Skin epidermis (tissue), 12 donors: ENCODE results near the gene LZTR1.

Experiments used
- H3K27ac ChIP-seq, 21 experiments: fragments of 200-600 bp; sonication (generic) in 11 of 21; one replicate each; pipeline ENCODE4 v1.5.0; 2020; ENCODE audit warnings: mild to moderate bottlenecking in 3 of 21, inconsistent platforms in 2 of 21, moderate library complexity in 2 of 21
- H3K4me3 ChIP-seq, 7 experiments: fragments of 200-600 bp; sonication (generic) in 2 of 7; one replicate each; pipeline ENCODE4 v1.5.0; 2020; ENCODE audit warnings: inconsistent platforms in 2 of 7, mild to moderate bottlenecking in 2 of 7, moderate library complexity in 1 of 7

The LZTR1 gene

GRCh38 chr22:20977516-20978170 lies 4.5 kb upstream of the LZTR1 start:
- Histone ChIP-seq H3K27ac (no peak overlapping the region), H3K4me3 (no peak overlapping the region)

DNA sequence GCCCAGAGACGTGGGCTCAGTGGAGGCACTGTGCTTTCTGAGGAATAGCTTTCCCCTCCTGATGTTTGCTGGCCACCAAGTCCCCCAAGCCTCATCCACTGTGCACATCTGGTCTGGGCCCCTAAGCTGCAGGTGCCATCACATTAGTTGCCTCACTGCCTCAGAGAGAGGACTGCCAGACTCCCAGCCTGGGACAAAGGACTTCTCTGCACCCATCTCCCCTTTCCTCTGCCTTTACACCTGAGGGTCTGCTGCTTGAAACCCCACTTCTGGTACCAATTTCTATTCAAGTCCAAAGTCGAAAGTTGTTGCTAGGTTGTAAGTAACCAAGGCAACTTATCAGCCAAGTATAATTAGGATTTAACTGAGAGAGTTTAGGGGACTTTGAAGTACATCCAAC lies 3.7 kb upstream of the LZTR1 start:
- Histone ChIP-seq H3K4me3 (no peak overlapping the region), H3K27ac (no peak overlapping the region)

- Histone ChIP-seq H3K4me3 (peak overlapping the region in 5 of 7 experiments; percentile 1 to 30 (median 6)), H3K27ac (peak overlapping the region in 3 of 21 experiments; percentile 5 to 28 (median 22))
These were observed 2.8 kb upstream of the LZTR1 start for GRCh38 chr22:20979243-20979809.

GRCh38 chr22:20979940-20980453 lies 2.1 kb upstream of the LZTR1 start:
- Histone ChIP-seq H3K4me3 (peak overlapping the region in 4 of 7 experiments; percentile 3 to 30 (median 15)), H3K27ac (peak overlapping the region in 3 of 21 experiments; percentile 5 to 28 (median 22))

DNA sequence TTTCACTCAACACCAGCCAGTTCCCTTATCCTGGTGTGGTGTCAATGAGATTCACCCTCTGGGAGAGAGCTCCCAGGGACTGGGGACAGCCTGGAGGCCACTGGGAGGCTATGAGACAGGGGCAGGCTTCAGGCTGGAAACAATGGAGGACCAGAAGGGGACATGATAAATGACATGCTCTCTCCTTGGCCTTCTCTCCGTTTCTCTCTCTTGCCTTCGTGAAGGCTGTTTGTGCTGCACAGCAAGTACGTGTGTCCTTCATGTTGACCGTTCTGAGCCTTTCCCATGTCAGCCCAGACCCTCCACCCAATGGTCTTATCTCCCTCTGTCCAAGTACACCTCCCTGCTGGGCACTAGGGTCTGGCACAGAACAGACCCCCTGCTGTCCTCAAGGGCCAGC lies 1.6 kb upstream of the LZTR1 start:
- Histone ChIP-seq H3K27ac (peak overlapping the region in 2 of 21 experiments; percentile 0 to 94), H3K4me3 (no peak overlapping the region)

- peak overlapping the region; percentile 58 to 88 (median 71) for H3K4me3 ChIP-seq
- peak overlapping the region in 20 of 21 experiments; percentile 72 to 98 (median 91) for H3K27ac ChIP-seq
These were observed 967 bp upstream of the LZTR1 start for GRCh38 chr22:20980938-20981722.

DNA sequence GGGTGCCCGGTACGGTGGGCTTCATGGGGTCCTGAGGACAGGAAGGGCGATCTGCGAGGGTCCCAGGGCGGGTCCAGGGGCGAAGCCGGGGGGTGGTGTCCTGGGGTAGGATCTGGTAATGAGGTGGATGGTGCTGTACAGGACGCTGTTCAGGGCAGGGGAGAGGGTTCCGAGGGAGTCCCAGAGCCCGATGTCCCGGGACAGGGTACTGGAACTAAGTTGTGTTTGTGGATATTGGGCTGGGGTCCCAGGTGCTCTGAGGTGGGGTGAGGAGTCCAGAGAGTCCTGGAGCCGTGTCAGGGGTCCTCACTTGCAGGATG lies 426 bp downstream of the LZTR1 start:
- peak overlapping the region in 20 of 21 experiments; percentile 72 to 98 (median 91) for H3K27ac ChIP-seq
- peak overlapping the region; percentile 58 to 88 (median 71) for H3K4me3 ChIP-seq

- Histone ChIP-seq H3K4me3 (peak overlapping the region; percentile 58 to 88 (median 71)), H3K27ac (peak overlapping the region in 14 of 21 experiments; percentile 72 to 98 (median 91))
These were observed 1.1 kb downstream of the LZTR1 start for GRCh38 chr22:20983081-20983771.

- Histone ChIP-seq H3K27ac (no peak overlapping the region), H3K4me3 (no peak overlapping the region)
These were observed 3.6 kb downstream of the LZTR1 start for GRCh38 chr22:20985720-20986119.

DNA sequence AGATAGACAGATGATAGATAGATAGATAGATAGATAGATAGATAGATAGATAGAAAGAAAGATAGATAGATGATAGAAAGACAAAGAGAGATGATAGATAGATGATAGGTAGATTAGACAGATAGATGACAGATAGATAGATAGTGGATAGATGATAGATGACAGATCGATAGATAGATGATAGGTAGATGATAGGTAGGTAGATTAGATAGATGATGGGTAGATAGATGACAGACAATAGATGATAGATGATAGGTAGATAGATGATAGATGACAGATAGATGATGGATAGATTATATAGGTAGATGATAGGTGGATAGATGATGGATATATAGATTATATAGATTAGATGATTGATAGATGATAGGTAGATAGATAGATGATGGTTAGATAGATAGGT lies 4.3 kb downstream of the LZTR1 start:
- H3K4me3 ChIP-seq: no peak overlapping the region
- H3K27ac ChIP-seq: no peak overlapping the region

- no peak overlapping the region for H3K4me3 ChIP-seq
- H3K27ac ChIP-seq: no peak overlapping the region
These were observed 5.3 kb downstream of the LZTR1 start for GRCh38 chr22:20987375-20987774.

DNA sequence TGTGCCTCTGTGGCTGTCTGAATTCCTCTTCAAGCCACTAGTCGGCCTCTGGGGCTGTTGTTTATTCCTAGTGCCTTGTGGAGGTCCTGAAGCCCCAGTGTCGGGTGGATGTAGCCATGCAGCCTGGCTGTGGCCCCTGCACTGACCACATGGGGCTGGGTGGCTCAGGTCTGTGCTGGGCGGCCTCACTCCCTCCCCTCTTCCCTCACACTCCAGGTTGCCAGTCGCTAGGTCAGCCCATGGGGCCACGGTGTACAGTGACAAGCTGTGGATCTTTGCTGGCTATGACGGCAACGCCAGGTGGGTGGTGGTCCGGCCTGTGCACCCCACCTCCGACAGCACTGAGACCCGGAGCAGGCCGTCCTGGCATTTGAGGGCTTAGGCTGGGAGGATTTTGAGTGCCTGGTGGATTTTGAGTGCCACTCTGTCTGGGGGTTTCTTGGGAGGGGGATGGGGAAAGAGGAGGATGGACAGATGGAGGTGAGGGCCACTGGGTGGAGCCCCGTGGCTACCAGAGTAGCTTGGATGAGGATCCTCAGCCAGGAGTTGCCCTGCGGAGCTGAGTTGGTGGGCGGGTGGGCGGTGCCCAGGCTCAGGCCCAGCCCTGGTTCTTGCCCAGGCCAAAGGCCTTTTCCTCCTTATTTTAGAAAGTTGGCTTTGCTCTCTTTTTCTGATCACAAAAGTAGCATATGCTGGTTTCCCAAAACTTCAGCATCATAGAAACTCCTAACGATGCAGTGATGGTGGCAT lies 6.7 kb downstream of the LZTR1 start:
- Histone ChIP-seq H3K4me3 (no peak overlapping the region), H3K27ac (no peak overlapping the region)

DNA sequence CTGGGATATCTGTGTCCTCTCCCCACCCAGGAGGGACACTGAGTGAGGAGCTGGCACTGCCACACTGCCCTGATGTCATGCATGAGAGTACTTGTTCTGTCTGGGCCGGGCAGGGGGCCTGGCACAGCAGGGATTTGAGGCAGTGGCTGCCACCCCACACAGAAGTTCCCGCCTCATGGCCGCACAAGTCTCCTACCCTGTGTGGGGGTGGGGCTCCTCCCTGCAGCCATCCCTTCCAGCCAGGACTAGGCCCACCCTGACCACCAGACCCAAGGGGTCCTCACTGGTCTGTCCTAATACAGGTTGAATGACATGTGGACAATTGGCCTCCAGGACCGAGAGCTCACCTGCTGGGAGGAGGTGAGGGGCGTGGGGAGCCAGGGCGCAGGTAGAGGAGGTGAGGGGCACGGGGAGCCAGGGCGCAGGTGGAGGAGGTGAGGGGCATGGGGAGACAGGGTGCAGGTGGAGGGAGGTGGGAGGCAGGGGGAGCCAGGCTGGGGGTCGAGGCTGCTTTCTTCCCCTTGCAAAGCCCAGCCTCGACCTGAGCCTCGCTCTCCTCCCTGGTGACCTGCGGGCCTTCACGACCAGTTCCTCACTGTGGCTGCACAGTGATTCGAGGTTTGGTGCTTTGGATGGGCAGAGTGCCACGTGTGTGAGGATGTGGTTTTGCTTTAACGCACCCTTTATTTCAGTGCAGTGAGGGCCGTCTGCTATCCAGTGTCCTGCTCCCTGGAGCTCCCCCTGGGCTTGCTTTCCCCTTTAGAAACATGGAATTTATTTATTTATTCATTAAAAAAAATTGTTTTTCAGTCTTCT lies 7.4 kb downstream of the LZTR1 start:
- no peak overlapping the region for H3K27ac ChIP-seq

GRCh38 chr22:20990184-20991180 lies 8.4 kb downstream of the LZTR1 start:
- Histone ChIP-seq H3K4me3 (no peak overlapping the region), H3K27ac (no peak overlapping the region)

More for the DNA sequence above, 7.4 kb downstream of the LZTR1 start:
- H3K4me3 ChIP-seq: no peak overlapping the region

DNA sequence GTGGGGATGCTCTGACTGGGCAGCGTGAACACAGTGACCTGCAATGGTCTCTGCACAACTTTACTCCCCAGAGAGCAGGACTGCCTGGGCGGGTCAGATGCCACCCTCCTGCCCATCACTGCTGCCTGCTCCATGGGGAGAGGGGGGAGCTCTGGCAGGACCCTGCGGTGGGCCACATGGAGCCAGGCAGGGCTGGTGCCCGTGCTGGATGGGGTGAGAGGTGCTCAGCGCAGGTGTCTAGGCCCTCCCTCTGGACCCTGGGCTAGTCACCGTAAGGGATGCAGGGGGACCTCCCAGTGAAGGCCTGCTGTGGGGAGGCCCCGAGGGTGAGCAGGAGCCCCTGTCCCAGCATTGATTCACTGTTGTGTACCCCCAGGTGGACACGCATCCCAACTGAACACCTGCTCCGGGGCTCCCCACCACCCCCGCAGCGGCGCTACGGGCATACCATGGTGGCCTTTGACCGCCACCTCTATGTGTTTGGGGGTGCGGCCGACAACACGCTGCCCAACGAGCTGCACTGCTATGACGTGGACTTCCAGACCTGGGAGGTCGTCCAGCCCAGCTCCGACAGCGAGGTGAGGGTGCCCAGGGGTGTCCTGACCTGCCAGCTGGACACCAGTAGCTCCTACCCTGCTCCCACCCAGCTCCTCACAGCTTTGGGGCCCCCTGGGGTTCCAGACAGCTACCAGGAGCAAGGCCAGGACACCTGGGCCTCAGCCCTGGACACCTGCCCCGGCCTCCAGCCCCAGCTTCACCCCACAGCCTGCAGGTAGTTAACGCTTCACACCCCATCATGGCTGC lies 9.4 kb downstream of the LZTR1 start:
- no peak overlapping the region for H3K4me3 ChIP-seq
- H3K27ac ChIP-seq: no peak overlapping the region

- no peak overlapping the region for H3K27ac ChIP-seq
These were observed 10.0 kb downstream of the LZTR1 start for GRCh38 chr22:20992056-20992442.

More at GRCh38 chr22:20992056-20992442, 10.0 kb downstream of the LZTR1 start:
- no peak overlapping the region for H3K4me3 ChIP-seq
